ENCODE measurements around the gene SLC13A5. TPM values are rescaled to one million over a fixed set of nuclear protein-coding genes. Genes with fewer than 3 reads are reported as not detected.

The SLC13A5 gene
- total RNA-seq, 1 donor from 2014 or later, result not detected

DNA sequence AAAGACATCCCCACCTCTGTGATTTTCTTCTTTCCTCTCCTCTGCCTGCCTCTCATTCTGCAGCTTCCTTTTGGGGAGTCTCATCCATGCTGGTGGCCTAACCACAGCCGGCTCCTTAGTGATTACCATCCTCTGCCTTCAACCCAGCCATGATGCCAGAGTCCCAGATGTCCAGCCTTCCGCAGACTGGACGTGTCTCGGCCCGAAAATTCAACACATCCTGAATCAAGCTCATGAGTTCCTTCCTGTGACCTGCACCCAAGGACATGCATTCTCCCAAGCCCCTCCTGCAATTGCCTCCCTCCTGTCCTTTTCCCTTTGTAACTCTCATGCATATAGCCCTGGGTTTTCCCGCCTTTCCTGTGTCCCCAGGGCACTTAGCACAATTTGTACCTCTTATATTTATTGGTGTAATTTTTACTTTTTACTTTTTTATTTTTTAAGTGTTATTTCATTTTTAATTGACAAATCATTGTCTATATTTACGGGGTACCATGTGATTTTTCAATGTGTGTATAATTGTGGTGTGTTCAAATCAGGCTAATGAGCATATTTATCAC is 1.2 kb upstream of the SLC13A5 start:
- Histone ChIP-seq H3K4me1 (peaks cover 19% of the 10 kb centered on the region), H3K36me3 (no peaks in the 10 kb centered on the region), H3K27ac (replicated peaks) (no peak overlapping the region), H3K9me3 (replicated peaks) (peaks cover 30% of the 10 kb centered on the region), H3K27me3 (ENCODE audit: low read depth) (peaks cover 94% of the 10 kb centered on the region), H3K4me3 (no peak overlapping the region)
- TF ChIP-seq, protein P1, sequence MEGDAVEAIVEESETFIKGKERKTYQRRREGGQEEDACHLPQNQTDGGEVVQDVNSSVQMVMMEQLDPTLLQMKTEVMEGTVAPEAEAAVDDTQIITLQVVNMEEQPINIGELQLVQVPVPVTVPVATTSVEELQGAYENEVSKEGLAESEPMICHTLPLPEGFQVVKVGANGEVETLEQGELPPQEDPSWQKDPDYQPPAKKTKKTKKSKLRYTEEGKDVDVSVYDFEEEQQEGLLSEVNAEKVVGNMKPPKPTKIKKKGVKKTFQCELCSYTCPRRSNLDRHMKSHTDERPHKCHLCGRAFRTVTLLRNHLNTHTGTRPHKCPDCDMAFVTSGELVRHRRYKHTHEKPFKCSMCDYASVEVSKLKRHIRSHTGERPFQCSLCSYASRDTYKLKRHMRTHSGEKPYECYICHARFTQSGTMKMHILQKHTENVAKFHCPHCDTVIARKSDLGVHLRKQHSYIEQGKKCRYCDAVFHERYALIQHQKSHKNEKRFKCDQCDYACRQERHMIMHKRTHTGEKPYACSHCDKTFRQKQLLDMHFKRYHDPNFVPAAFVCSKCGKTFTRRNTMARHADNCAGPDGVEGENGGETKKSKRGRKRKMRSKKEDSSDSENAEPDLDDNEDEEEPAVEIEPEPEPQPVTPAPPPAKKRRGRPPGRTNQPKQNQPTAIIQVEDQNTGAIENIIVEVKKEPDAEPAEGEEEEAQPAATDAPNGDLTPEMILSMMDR (IDR thresholded peaks at IDR 0.05; ENCODE audit: borderline replicate concordance), result no peak
- no peak for DNase-seq
- intact Hi-C loops (cut with micrococcal nuclease), result no loop called here

- Histone ChIP-seq H3K4me1 (peaks cover 19% of the 10 kb centered on the region), H3K36me3 (no peaks in the 10 kb centered on the region), H3K4me3 (peak overlapping the region; percentile 58), H3K9me3 (replicated peaks) (peaks cover 30% of the 10 kb centered on the region), H3K27ac (replicated peaks) (no peak overlapping the region), H3K27me3 (ENCODE audit: low read depth) (peaks cover 94% of the 10 kb centered on the region)
- no peak for DNase-seq
- intact Hi-C loops (cut with micrococcal nuclease), result no loop called here
- TF ChIP-seq, protein P1 (IDR thresholded peaks at IDR 0.05; ENCODE audit: borderline replicate concordance), result no peak
Observed at GRCh38 chr17:6713918-6714271, 726 bp upstream of the SLC13A5 start.

DNA sequence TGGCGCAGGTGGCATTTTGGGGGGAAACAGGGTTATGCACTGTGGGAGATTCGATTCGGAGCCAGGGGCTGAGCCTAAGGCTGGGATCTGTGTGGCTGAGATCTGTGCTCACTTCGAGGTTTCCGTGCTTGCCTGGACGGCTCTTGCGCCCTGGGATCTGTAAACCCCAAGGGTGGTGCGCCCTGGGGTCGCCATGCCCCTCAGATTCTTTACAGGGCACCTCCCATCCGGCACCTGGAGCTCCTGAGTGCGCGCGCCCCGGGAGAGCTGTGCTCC is 377 bp downstream of the SLC13A5 start:
- no peak for DNase-seq
- H3K27me3 ChIP-seq (ENCODE audit: low read depth), result peaks cover 96% of the 10 kb centered on the region
- H3K36me3 ChIP-seq, result no peaks in the 10 kb centered on the region
- H3K4me3 ChIP-seq, result peak overlapping the region; percentile 58
- no peak overlapping the region for H3K27ac ChIP-seq (replicated peaks)
- peaks cover 30% of the 10 kb centered on the region for H3K9me3 ChIP-seq (replicated peaks)
- intact Hi-C loops (cut with micrococcal nuclease), result no loop called here
- TF ChIP-seq, protein P1 (IDR thresholded peaks at IDR 0.05; ENCODE audit: borderline replicate concordance), result no peak
- H3K4me1 ChIP-seq, result peaks cover 19% of the 10 kb centered on the region

- H3K4me1 ChIP-seq, result peaks cover 19% of the 10 kb centered on the region
- H3K4me3 ChIP-seq, result peak overlapping the region; percentile 58
- no peak for DNase-seq
- H3K9me3 ChIP-seq (replicated peaks), result peaks cover 30% of the 10 kb centered on the region
- peaks cover 96% of the 10 kb centered on the region for H3K27me3 ChIP-seq (ENCODE audit: low read depth)
- no peaks in the 10 kb centered on the region for H3K36me3 ChIP-seq
- intact Hi-C loops (cut with micrococcal nuclease), result no loop called here
- TF ChIP-seq, protein P1 (IDR thresholded peaks at IDR 0.05; ENCODE audit: borderline replicate concordance), result no peak
- H3K27ac ChIP-seq (replicated peaks), result no peak overlapping the region
Observed at GRCh38 chr17:6712058-6712853, 913 bp downstream of the SLC13A5 start.

DNA sequence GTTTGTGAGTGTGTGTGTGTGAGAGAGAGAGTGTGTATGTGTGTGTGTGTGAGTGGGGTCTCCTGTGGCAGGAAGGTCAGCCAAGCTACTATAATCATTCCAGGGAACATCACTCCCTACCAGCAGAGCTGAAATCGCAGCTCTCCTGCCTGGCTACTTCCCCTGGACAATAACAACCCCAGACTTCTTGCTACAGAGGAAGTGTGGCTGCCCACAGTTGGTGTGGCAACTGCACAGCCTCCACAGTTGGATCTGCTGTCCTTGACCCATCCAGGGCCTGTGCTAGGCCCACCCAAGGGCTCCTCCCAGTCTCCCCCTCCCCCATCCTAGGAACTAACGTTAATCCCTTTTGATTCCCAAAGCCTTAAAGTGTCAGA is 1.5 kb downstream of the SLC13A5 start:
- no peak for DNase-seq
- TF ChIP-seq, protein P1 (IDR thresholded peaks at IDR 0.05; ENCODE audit: borderline replicate concordance), result no peak
- intact Hi-C loops (cut with micrococcal nuclease), result no loop called here

More for the DNA sequence above, 1.5 kb downstream of the SLC13A5 start:
- H3K4me1 ChIP-seq, result peaks cover 19% of the 10 kb centered on the region
- H3K36me3 ChIP-seq, result no peaks in the 10 kb centered on the region
- H3K27ac ChIP-seq (replicated peaks), result no peak overlapping the region
- no peak overlapping the region for H3K4me3 ChIP-seq
- H3K27me3 ChIP-seq (ENCODE audit: low read depth), result peaks cover 98% of the 10 kb centered on the region
- H3K9me3 ChIP-seq (replicated peaks), result peaks cover 26% of the 10 kb centered on the region
